OCI-LY7 (cell line): ENCODE results near the gene CCDC57. TPM values are rescaled to one million over a fixed set of nuclear protein-coding genes. Genes with fewer than 3 reads are reported as not detected.

Source experiments
- BruUV-seq: library from RNA; stranded (reverse); fragments of 400-500 nt; replicated peaks from 2 replicates; lab custom pipeline; 2021; lab: Mats Ljungman, UMichigan
- CTCF ChIA-PET: fragments of 300-600 bp; sonication (Branson Sonifier 250); formaldehyde crosslinking; loops from one replicate; lab custom pipeline; 2022; ENCODE audit warnings: antibody characterized with exemption; ENCODE audit not compliant: unreplicated experiment; lab: Charles Lee
- POLR2A ChIA-PET: fragments of 300-600 bp; sonication (Branson Sonifier 250); formaldehyde crosslinking; loops from one replicate; lab custom pipeline; 2022; ENCODE audit warnings: antibody characterized with exemption; lab: Charles Lee
- DNase-seq: peaks from one replicate; pipeline ENCODE4 v3.0.0-alpha.2; 2015; ENCODE audit warnings: low spot score
- H2AFZ ChIP-seq: fragments of 200-600 bp; sonication (generic), shearing (Covaris generic); 2 replicates; pipeline ENCODE4 v1.6.1; 2014; ENCODE audit warnings: mild to moderate bottlenecking, antibody characterized with exemption, low read length, moderate library complexity
- H3K27ac ChIP-seq: fragments of 200-600 bp; sonication (generic); 2 replicates; pipeline ENCODE4 v1.5.1; 2014; ENCODE audit warnings: mixed run types, low read depth, mild to moderate bottlenecking, moderate library complexity, low read length, inconsistent platforms; ENCODE audit not compliant: poor library complexity, severe bottlenecking
- H3K36me3 ChIP-seq: fragments of 200-600 bp; sonication (generic); 2 replicates; pipeline ENCODE4 v1.6.1; 2014; ENCODE audit warnings: mild to moderate bottlenecking, antibody characterized with exemption, low read length, moderate library complexity, mixed read lengths; ENCODE audit not compliant: insufficient read depth
- H3K4me1 ChIP-seq: fragments of 200-600 bp; sonication (generic); 2 replicates; pipeline ENCODE4 v1.5.1; 2014; ENCODE audit warnings: mild to moderate bottlenecking, low read length; ENCODE audit not compliant: insufficient read depth, poor library complexity, severe bottlenecking
- H3K4me2 ChIP-seq: fragments of 200-600 bp; sonication (generic); 2 replicates; pipeline ENCODE4 v1.6.1; 2014; ENCODE audit warnings: mild to moderate bottlenecking, low read length
- H3K4me3 ChIP-seq: fragments of 200-600 bp; sonication (generic); 2 replicates; pipeline ENCODE4 v1.5.1; 2014; ENCODE audit warnings: mild to moderate bottlenecking, low read depth, low read length; ENCODE audit not compliant: poor library complexity, severe bottlenecking
- H3K79me2 ChIP-seq: fragments of 200-600 bp; sonication (generic); 2 replicates; pipeline ENCODE4 v1.6.1; 2016; ENCODE audit warnings: low read depth, mild to moderate bottlenecking, low read length, moderate library complexity, mixed read lengths; ENCODE audit not compliant: insufficient read depth
- H3K9me2 ChIP-seq: fragments of 200-600 bp; sonication (generic); 2 replicates; pipeline ENCODE4 v1.6.1; 2016; ENCODE audit warnings: mild to moderate bottlenecking, low read length, mixed read lengths; ENCODE audit not compliant: insufficient read depth
- H3K9me3 ChIP-seq: fragments of 200-600 bp; sonication (generic); 2 replicates; pipeline ENCODE4 v1.6.1; 2014; ENCODE audit warnings: mild to moderate bottlenecking, mixed run types, low read length, mixed read lengths
- H4K20me1 ChIP-seq: fragments of 200-600 bp; sonication (generic); 2 replicates; pipeline ENCODE4 v1.6.1; 2014; ENCODE audit warnings: mild to moderate bottlenecking, antibody characterized with exemption, low read length, moderate library complexity, mixed read lengths; ENCODE audit not compliant: insufficient read depth
- CTCF ChIP-seq: fragments of 200-600 bp; sonication (generic); conservative IDR thresholded peaks from 2 replicates; pipeline ENCODE4 v1.5.1; 2014; ENCODE audit warnings: mild to moderate bottlenecking, antibody characterized with exemption, low read length, moderate library complexity, mixed read lengths
- EZH2phosphoT487 ChIP-seq: fragments of 200-600 bp; sonication (generic); IDR thresholded peaks from 2 replicates; pipeline ENCODE4 v1.6.1; 2018; ENCODE audit warnings: low read depth, borderline replicate concordance, mild to moderate bottlenecking, mixed run types, antibody characterized with exemption, low read length, moderate library complexity, mixed read lengths
- intact Hi-C: fragments of 100-400 bp; cut with micrococcal nuclease; formaldehyde crosslinking; loops from one replicate; pipeline ENCODE4 v1.10.0; 2022; ENCODE audit not compliant: unreplicated experiment
- total RNA-seq, 2 experiments: library from RNA; depleted of rRNA in 1 of 2; stranded (reverse); fragments of >200 nt in 1 of 2; shearing (Covaris generic) in 1 of 2; gene quantifications; 2 replicates each; pipeline ENCODE4 v1.2.3, GENCODE V29; 2014 to 2022

CCDC57 gene
- total RNA-seq, 2 experiments from 2014 or later = 34.5 to 58.7 TPM

DNA sequence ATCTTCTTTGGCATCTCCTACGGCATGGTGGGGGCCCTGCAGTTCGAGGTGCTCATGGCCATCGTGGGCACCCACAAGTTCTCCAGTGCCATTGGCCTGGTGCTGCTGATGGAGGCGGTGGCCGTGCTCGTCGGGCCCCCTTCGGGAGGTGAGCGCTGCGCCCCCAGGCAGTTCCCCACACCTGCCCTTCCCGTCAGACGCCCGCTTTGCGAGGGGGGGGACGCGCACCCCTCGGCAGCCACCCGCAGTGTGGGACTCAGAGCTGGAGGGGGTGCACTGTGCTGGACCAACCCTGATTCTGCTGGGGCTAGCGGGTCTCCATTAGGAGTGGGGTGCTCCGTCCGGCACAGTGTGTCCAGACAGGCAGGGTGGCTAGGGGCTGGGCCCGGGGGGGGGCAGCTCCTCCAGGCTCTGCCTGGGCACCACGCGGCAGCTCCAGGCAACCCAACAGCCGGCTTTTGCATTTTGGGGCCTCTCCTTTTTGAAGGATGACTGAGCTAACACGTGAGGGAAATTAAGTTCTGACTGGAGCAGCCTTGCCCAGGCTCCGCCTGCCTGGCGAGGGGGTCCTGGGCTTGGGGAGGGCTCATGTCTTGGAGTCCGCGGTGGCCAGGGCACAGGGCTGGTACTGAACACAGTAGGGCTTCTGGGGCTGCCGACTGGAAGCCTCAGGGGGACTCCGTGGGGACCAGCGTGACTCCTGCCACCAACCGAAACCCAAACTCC, 25.3 kb upstream of the CCDC57 start:
- no peak for DNase-seq
- Histone ChIP-seq H3K36me3 (peaks cover 6% of the 10 kb centered on the region; the same call in 1 of the 2 replicates), H3K9me3 (no peaks in the 10 kb centered on the region), H3K4me3 (no peak overlapping the region), H3K9me2 (no peaks in the 10 kb centered on the region), H4K20me1 (peaks cover 8% of the 10 kb centered on the region; the same call in 1 of the 2 replicates), H3K79me2 (no peaks in the 10 kb centered on the region), H2AFZ (no peak overlapping the region), H3K27ac (no peak overlapping the region), H3K4me2 (no peak overlapping the region), H3K4me1 (peaks cover 22% of the 10 kb centered on the region)
- TF ChIP-seq EZH2phosphoT487 (no peak), CTCF (no peak)
- ChIA-PET POLR2A (no interaction called here), CTCF (no interaction called here)
- intact Hi-C loops = no loop called here
- BruUV-seq = no TSS peak

GRCh38 chr17:82237083-82237745, 24.6 kb upstream of the CCDC57 start:
- POLR2A ChIA-PET = interaction anchor here (0.6 kb wide), 1 partner anchor 110 kb away, joined by 4 read pairs; no protein-coding TSS in a partner anchor

More at GRCh38 chr17:82237083-82237745, 24.6 kb upstream of the CCDC57 start:
- DNase-seq = no peak
- intact Hi-C loops = no loop called here
- no peak overlapping the region for H2AFZ ChIP-seq
- no TSS peak for BruUV-seq
- TF ChIP-seq EZH2phosphoT487 (no peak), CTCF (no peak)
- H4K20me1 ChIP-seq = peaks cover 8% of the 10 kb centered on the region; the same call in 1 of the 2 replicates
- no peaks in the 10 kb centered on the region for H3K79me2 ChIP-seq
- H3K9me2 ChIP-seq = no peaks in the 10 kb centered on the region
- no peak overlapping the region for H3K27ac ChIP-seq
- peaks cover 3% of the 10 kb centered on the region; the same call in 1 of the 2 replicates for H3K36me3 ChIP-seq
- CTCF ChIA-PET = no interaction called here
- H3K9me3 ChIP-seq = no peaks in the 10 kb centered on the region
- H3K4me3 ChIP-seq = no peak overlapping the region
- peaks cover 24% of the 10 kb centered on the region for H3K4me1 ChIP-seq
- H3K4me2 ChIP-seq = no peak overlapping the region
